Measurements from ENCODE around the gene ZFR2. TPM values are rescaled to one million over a fixed set of nuclear protein-coding genes. Genes with fewer than 3 reads are reported as not detected.

The ZFR2 gene
- polyA plus RNA-seq, 1 donor = not detected

DNA sequence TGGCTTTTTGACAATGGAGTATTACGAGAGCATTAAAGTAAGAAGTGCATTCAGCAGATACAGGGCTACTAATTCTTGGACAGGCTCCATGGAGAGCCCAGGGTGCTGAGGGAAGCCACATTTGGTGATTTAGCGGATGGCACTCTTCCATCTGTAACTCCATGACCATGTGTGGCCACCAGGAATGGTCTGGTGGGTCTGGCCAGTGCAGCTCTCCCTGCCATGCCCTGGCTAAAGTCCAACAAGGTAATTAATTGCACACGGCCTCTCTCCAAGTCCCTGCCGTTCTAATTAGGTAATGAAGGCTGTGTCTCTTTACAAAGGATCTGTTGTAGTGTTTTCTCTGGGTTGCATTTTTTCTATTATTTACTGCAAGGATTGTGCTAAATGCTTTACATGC, 4.3 kb upstream of the ZFR2 start:
- no peak for DNase-seq

DNA sequence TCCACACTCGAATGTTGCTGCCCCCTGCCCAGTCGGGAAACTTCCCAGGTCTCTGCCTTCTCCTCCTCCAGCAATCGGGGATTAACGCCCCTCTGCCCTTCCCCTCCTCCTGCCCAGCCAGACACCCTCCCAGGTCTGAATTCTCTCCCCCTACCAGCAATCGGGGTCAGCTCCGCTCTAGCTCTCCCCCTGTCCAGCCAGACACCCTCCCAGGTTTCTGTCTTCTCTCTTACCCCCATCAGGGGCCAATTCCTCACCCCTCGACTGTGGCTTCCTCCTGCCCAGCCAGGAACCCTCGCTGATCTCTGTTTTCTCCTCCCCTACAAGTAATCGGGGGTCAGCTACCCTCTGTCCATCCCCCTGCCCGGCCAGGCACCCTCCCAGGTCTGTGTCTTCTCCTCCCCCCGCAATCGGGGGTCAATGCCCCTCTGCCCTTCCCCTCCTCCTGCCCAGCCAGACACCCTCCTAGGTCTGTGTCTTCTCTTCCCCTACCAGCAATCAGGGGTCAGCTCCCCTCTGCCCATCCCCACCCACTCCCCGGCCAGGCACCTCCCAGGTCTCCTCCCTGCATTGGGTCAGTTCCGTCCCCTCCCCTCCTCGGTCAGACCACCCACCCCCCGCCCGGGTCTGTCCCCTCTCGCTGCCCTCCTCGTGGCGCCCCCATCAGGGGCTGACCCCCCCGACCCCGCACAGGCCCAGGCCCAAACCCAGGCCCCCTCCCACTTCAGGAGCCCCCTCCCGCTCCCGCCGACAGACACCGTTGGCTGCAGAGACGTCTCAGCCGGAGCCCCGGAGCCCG, 668 bp downstream of the ZFR2 start:
- no peak for DNase-seq

DNA sequence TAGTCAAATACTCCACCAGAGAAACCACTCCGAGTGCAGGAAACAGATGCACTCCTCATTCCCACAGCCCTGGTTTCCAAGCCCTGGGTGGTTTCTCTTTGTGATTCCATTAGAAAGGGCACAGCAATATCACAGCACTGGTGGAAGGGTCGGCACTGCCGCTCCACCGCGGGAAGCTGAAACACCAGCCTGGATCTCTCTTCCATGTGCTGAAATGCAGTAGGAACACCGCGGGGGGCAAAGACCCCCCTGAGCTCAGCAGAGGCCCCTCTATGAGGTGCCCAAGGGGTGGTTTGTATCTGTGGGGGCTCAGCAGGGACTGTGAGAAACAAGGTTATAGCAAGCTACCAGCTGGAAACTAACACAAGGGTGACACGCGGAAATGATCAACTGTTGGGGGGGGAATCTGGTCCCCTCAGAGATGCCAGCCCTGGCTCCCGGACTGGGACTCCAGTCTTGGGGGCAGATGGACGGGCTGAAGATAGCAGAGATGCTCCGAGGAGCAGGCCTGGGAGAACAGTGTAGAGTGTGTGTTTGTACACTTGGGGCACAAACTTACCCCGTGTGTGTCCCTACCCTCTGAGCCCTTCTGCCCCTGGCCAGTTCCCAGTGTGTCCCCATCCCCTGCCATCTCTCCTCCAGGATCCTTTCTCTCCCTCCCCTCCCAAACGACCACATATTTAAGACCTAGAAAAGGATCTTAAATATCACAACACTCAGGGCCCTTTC, 1.8 kb downstream of the ZFR2 start:
- no peak for DNase-seq

DNA sequence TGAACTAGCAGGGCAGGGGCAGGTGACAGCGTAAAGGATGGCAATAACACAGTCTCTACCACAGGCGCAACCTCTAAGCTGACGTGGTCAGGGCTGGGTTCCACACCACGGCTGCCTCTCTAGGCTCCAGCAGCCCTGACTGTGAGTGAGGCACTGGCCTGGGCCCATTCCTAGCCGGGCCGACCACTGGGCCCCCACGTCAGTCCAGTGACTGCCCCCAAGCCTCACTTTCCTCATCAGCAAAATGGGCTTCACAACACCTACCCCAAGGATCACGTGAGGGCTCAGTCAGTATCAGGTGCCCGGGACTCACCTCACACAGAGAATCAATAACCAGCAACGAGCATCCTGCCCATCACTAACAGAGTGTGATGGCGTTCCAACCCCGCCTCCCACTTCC, 5.2 kb downstream of the ZFR2 start:
- DNase-seq = no peak

DNA sequence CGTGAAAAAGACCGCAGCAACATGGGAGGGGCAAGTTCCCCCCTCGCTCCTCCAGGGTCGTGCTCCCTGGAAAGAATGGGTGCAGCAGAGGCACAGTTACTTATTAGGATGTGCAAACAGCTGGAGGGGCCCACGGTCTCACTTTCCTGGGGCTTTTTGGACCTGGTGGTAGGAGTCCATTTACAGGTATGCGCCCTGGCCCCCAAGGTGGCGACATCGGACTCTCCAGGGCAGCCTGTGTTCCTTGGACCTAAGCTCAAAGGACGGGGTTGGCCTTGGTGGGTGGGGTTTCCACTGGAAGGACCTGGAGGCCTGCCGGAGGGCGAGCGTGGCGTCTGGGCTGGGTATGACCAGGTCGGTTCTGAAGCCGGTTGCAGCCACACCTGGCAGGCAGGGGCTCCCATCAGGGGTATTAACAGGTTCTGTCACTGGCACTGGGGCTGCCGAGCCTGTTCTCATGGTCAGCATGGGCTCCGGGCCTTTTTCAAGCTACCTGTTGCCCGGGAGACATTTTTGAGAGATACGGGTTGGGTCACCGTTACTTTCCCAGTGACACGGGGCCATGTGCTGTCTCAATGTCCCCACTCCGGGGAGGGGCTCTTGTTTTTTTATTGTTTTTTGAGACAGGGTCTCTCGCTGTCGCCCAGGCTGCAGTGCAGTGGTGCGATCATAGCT, 5.9 kb downstream of the ZFR2 start:
- no peak for DNase-seq

DNA sequence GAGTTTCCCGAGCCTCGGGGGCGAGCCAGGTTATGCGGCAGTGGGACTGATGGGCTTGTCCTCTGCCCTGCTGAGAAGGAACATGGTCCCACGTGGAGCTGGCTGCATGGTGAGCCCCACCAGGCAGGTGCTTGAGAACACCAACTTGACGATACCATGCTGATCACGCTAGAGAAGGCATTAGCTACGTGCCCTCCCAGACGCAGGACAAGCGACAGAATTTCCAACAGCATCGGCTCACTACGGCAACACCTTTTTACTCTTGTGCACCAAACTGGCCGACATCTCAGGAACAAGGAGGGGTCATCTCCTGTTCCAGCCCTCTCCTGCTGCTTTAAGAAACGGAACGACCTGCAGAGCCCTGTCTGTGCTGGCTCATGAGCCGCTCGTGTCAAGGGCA, 8.3 kb downstream of the ZFR2 start:
- DNase-seq = no peak

DNA sequence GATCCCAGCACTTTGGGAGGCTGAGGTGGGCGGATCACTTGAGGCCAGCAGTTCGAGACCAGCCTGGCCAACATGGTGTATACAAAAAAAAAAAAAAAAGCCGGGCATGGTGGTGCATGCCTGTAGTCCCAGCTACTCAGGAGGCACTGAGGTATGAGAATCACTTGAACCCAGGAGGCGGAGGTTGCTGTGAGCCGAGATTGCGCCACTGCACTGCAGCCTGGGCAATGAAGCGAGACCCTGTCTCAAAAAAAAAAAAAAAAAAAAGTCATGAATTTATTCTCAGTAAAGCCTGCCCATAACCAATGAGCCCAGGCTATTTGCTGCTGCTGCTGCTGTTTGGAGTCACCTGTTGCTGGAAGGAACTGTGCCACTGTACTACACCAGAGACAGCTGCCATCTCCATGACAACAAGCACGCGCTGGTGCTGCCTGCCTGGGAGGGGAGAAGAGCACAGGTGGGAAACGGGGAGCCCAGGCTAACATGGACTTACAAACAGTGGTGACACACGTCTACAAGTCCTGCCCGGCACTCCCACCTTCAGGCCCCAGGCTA, 11.3 kb downstream of the ZFR2 start:
- DNase-seq = no peak

DNA sequence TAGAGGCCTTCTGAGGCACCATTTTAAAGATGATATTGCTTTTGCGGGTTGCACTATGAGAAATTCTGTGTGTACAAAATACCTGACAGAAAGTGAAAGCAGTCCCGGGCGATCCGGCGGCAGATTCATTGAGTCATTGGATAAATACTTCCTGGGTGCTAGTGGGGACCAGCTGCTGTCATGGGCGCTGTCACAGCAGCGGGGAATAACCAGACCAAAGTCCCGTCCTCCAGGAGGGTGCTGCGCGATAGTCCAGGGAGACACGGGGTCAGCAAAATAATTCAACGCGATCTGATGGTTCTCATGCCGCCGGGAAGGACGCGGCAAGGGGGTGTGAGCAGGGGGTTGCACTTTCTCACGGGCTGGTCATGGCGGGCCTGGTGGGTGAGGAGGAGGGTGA, 13.5 kb downstream of the ZFR2 start:
- no peak for DNase-seq

DNA sequence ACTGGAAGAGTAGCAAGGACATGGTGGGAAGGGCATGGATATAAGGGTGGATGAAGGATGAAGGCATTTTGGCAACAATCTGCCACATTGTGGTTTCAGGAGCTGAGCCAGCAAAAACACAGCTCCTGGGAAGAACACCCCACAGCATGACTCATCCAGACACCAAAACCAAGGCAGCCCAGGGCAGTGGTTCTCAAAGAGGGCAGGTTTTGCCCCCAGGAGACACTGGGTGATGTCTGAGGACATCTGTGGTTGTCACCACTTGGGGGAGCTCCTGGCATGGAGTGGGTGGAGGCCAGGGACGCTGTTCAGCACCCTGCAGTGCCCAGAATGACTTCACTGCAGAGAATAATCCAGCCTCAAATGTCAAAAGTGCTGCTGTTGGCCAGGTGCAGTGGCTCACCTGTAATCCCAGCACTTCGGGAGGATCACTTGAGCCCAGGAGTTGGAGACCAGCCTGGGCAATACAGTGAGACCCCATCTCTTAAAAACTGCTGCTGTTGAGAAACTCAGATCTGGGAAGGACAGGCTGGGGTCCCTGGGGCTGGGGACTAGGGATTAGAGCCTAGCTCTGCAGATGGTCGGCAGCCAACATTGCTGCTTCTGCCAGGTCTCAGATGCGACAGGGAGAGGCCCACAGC, 16.1 kb downstream of the ZFR2 start:
- no peak for DNase-seq

DNA sequence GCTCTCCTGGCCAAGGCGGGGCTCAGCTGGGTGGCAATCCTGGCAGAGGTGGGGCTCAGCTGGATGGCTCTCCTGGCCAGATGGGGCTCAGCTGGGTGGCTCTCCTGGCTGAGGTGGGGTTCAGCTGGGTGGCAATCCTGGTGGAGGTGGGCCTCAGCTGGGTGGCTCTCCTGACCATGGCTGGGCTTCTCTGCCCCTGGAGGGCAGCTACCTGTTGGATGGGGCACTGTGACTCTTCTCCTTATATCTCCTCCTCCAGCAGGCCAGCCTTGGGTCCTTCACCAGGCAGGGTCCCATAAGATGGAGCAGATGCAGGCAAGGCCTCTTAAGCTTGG, 16.7 kb downstream of the ZFR2 start:
- no peak for DNase-seq

DNA sequence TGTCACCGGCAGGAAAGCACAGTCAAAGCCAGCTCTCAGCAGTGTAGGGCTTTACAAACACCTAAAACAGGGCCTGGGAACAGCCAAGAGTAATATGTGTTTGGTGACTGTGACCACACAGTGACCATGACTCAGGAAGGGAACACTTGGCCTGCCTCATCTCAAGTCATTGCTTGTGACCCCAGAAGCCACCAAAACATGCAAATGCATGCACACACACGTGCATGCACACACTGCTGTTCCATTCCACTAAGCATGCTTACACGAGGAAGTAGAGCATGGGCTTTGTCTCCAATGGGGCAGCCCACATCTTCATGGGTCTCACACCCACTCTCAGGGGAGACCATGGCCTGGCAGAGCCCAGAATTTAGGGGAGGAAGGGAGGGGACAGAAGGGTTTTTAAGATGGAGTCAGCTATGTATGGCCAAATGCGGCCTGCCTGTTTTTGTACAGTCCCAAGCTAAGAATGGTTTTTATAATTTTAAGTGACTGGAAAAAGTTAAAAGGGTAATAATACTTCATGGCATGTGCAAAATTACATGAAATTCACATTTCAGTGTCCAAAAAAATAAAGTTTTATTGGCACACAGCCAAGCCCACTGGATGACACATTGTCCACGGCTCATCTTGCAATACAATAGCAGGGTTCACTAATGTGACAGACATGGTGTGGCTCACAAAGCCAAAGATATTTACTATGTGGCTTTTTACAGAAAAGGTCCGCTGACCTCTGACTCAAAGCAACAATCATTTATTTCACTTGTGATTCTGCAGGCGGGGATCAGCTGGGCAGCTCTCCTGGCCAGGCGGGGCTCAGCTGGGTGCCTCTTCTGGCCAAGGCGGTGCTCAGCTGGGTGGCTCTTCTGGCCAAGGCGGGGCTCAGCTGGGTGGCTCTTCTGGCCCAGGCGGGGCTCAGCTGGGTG, 17.3 kb downstream of the ZFR2 start:
- no peak for DNase-seq

DNA sequence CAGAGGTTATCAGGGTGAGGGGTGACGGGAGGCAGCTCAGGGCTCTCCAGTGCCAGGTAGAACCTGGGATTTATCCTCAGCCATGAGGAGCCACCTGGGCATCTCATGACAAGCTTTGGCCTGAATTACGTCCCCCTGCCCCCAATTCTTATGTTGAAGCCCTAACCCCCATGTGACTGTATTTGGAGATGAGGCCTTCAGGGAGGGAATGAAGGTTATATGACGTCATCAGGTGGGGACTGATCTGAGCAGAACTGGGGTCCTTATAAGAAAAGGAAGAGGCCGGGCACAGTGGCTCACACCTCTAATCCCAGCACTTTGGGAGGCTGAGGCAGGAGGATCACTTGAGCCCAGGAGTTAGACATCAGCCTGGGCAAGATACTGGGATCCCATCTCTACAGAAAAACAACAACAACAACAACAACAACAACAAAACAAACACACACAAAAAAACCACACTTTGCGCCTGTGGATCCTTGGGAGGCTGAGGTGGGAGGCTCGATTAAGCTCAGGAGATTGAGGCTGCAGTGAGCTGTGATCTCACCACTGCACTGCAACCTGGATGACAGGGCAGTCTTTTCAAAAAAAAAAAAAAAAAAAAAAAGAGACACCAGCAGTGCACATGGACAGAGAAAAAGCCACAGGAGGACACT, 18.4 kb downstream of the ZFR2 start:
- DNase-seq = no peak

DNA sequence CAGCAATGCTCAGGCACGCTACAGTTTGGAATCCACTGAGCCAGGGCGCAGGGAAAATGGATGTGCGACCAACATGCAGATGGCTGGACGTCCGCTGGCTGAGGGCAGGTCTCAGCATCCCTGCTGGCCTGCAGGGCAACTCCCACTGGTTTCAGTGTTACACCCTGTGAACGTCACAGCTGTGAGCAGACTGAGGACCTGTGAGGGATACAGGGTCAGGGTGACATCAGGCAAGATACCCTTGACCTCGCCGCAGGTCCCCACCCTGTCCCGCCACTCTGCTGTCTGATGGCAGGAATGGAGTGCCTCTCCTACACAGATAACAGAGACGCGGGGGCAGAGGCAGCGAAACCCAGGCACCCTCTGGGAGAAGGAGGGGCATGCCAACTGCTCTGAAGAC, 19.1 kb downstream of the ZFR2 start:
- no peak for DNase-seq

DNA sequence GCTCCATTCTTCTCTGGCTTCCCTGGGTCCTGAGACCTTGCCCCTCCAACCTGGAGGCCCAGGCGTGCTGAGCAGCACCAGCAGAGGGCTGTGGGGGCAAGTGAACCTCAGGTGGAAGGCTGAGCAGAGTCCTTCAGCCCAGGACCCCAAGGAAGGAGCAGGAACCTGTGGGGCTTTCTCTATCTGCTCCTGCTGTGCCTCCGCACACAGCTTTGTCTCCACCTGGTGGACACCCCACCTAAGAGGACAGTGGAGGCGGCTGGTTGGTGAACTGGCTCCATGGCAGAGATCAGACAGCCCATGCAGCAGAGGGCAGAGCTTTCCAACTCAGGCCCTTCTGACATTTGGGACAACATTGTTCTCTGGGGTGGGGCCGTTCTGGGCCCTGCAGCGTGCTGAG, 19.7 kb downstream of the ZFR2 start:
- no peak for DNase-seq

DNA sequence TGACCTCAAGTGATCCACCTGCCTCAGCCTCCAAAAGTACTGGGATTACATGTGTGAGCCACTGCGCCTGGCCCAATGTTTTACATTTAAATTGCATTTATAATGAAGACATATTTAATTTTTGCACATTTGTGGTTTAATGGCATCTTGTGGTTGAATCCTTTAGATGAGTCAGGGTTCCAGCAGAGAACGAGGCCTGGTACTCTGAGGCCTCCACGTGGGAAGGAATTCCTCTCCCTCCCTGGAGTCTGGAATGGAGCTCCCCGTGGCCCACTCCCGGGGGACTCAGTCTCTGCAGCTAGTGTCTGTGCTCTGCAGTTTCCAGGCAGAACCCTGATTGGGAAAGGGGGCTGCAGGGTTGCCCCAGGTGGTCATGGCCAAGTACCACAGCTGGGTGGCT, 24.2 kb downstream of the ZFR2 start:
- DNase-seq = no peak

DNA sequence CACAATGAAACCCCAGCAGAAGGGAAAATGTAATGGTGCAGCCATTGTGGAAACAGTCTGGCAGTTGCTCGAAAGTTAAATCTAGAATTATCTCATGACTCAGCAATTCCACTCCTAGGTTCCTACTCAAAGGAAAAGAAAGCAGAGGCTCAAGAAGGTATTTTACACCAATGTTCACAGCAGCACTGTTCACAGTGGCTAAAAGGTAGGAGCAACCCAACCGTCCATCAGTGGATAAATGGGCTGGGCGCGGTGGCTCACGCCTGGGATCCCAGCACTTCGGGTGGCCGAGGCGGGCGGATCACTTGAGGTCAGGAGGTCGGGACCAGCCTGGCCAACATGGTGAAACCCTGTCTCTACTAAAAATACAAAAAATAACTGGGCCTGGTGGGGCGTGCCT, 25.9 kb downstream of the ZFR2 start:
- DNase-seq = no peak

DNA sequence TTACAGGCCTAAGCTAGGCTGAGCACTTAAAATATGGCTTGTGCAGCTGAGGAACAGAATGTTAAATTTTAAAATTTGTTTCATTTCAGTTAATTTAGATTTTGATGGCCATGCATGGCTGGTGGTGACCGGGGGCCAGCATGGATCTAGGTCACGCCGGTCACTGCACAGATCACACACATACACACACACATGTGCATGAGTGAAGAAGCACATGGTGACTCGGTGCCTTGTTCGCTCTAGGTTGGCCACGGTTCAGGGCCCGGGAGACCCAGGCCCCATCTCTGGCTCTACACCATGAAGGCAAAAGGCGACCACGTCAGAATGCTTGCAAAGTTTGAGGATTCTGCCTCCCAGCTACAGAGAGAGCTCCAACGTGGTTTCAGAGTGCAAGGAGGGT, 28.0 kb downstream of the ZFR2 start:
- no peak for DNase-seq

DNA sequence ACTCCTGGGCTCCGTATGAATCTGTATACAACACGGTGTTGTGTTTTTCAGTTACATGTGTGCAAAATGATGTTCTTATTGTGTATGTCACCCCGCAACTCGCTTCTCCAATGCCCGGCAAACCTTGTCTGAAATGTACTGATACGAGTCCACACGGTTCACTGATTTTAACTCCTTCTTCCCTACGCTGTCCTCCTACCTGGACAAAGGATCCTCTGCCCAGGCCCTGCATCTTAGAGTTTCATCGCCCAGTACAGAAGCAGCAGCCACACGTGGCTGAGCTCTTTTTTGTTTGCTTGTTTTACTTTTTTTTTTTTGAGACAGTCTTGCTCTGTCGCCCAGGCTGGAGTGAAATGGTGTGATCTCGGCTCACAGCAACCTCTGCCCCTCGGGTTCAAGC, 28.9 kb downstream of the ZFR2 start:
- DNase-seq = no peak

DNA sequence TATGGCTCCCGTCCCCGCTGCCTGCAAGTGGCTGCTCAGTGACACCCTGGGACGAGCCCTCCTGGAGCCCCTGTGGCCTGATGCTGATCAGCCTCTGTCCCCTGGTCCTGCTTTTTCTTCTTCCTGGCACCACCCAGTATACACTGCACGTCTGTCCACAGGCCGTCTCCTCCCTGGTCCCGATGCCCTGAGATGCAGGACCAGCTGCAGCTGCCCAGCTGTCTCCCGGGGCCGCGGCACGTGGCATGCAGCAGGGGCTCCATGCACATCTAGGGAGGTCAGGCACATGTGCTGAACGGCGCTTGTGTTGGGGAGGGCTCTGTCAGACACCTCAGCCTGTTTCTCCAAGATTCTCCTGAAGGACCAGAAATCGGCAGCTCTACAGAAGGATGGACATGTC, 30.2 kb downstream of the ZFR2 start:
- no peak for DNase-seq

DNA sequence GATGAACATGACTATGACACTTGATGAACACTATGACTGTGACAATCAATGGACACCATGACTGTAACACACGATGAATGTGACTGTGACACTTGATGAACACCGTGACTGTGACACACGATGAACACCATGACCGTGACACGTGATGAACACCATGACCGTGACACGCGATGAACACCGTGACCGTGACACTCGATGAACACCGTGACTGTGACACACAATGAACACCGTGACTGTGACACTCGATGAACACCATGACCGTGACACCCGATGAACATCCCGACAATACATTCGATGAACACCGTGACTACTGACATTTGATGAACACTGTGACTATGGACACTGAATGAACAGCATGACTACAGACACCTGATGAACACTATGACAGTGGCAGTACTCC, 30.9 kb downstream of the ZFR2 start:
- no peak for DNase-seq

DNA sequence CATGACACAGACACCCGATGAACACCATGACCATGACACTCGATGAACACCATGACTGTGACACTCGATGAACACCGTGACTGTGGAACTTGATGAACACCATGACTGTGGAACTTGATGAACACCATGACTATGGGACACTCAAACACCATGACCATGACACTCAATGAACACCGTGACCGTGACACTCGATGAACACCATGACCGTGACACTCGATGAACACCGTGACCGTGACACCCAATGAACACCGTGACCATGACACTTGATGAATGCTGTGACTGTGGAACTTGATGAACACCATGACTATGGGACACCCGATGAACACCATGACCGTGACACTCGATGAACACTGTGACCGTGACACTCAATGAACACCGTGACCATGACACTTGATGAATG, 31.5 kb downstream of the ZFR2 start:
- DNase-seq = no peak
